Heart left ventricle (tissue), 13 donors: ENCODE data around the gene COP1.

ENCODE experiments used
- POLR2A ChIP-seq, 2 donors: fragments of 450-650 bp; IDR thresholded peaks; one replicate each; pipeline ENCODE4 v1.6.1; 2017; ENCODE audit warnings: antibody characterized with exemption in 2 of 2, mild to moderate bottlenecking in 2 of 2, moderate library complexity in 2 of 2
- TF ChIP-seq, protein P1 (sequence below), 12 donors: fragments of 200-600 bp; sonication (generic) in 4 of 12; IDR thresholded peaks; one replicate each; pipeline versions ENCODE4 v1.5.0 to v1.8.0; 2018 to 2022; ENCODE audit warnings: antibody characterized with exemption in 12 of 12, mild to moderate bottlenecking in 5 of 12
- donor health status: ischemic (EF 13 %, LVEDD 7.1; RV severe dilation, severe dysfunction).
- donor health status: DM: no; HTN: yes; CAD: no.
- donor health status: DM: no; HTN: no; CAD: no.
- donor health status: ischemic (EF 25% LVEDD 6.9; RV normal size, moderate dysfunction).
- donor health status: ischemic (EF 25% LVEDD 5.7; RV mildly dilated, moderate dysfunction).
- donor health status: ischemic (EF 35%, LVEDD 5.7; RV mildly dilated, moderate dysfunction).
- donor health status: nonischemic (EF 11% LVEDD 7.7; RV severe dilation, severe dysfunction).
- donor health status: DM: yes; HTN: yes; CAD: no.
- donor health status: PGD.
- donor health status: ischemic (EF 29% LVEDD 5.4; RV normal size, mild dysfunction).
- donor health status: nonischemic (EF 23%, LVEDD 6.1; RV moderate dilation, normal function).

DNA sequence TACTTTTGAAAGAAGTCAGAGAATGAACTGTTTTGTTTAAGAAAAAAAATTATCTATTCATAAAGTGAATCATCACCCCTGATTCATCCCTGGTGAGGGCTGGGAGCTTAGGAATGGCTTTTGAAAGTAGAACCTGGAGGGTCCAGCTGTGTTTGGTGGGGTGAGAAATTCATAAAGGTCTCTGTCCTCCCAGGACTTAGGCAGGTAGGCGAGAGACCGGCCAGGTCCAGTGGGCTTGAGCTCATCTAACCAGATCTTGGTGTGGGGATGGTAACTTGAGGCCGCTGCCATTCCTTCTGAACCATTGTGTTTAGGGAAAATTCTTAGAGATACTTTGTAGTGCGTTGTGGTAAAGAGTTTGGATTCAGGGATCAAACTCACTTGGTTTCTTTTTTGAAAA is 306.9 kb downstream of the COP1 start:
- TF ChIP-seq, protein P1, sequence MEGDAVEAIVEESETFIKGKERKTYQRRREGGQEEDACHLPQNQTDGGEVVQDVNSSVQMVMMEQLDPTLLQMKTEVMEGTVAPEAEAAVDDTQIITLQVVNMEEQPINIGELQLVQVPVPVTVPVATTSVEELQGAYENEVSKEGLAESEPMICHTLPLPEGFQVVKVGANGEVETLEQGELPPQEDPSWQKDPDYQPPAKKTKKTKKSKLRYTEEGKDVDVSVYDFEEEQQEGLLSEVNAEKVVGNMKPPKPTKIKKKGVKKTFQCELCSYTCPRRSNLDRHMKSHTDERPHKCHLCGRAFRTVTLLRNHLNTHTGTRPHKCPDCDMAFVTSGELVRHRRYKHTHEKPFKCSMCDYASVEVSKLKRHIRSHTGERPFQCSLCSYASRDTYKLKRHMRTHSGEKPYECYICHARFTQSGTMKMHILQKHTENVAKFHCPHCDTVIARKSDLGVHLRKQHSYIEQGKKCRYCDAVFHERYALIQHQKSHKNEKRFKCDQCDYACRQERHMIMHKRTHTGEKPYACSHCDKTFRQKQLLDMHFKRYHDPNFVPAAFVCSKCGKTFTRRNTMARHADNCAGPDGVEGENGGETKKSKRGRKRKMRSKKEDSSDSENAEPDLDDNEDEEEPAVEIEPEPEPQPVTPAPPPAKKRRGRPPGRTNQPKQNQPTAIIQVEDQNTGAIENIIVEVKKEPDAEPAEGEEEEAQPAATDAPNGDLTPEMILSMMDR (IDR thresholded peaks at IDR 0.05), result no peak
- TF ChIP-seq POLR2A (IDR thresholded peaks at IDR 0.05), result no peak
